Gastroesophageal sphincter (tissue), 3 donors: Measurements from ENCODE around the gene TNRC6B.

Experiments
- CTCF ChIP-seq, 4 experiments: fragments of 200-600 bp in 2 of 4; fragments of 450-650 bp in 2 of 4; sonication (generic) in 1 of 4; IDR thresholded peaks; one replicate each; pipeline ENCODE4 v1.5.1; 2017 to 2019; ENCODE audit warnings: antibody characterized with exemption in 4 of 4, mild to moderate bottlenecking in 2 of 4, moderate library complexity in 2 of 4
- EP300 ChIP-seq: sonication (generic); formaldehyde crosslinking; IDR thresholded peaks from one replicate; pipeline ENCODE4 v1.6.1; 2017; ENCODE audit warnings: antibody characterized with exemption, mild to moderate bottlenecking
- POLR2A ChIP-seq, 2 donors: fragments of 450-650 bp; IDR thresholded peaks; one replicate each; pipeline ENCODE4 v1.6.1; 2017; ENCODE audit warnings: antibody characterized with exemption in 2 of 2, mild to moderate bottlenecking in 2 of 2, moderate library complexity in 1 of 2

GRCh38 chr22:40239345-40239683, 61.6 kb downstream of the TNRC6B start:
- no peak for TF ChIP-seq CTCF (IDR thresholded peaks at IDR 0.05)
- TF ChIP-seq EP300 = no peak
- TF ChIP-seq POLR2A (IDR thresholded peaks at IDR 0.05) = no peak
